Pancreas (tissue), 10 donors: ENCODE measurements around the gene PABPN1L. TPM values are rescaled to one million over a fixed set of nuclear protein-coding genes. Genes with fewer than 3 reads are reported as not detected.

Experiments
- ATAC-seq, 4 donors: fragments of 200-7000 bp; cut with Tn5 transposase; one replicate each; pipeline versions ENCODE4 v1.8.0 to v1.9.1; 2020; ENCODE audit warnings: mild to moderate bottlenecking in 4 of 4, moderate library complexity in 4 of 4
- DNase-seq, 6 donors: peaks; one replicate each; pipeline ENCODE4 v3.0.0-alpha.2; 2020
- FAIRE-seq: peaks from 2 replicates; lab custom pipeline; 2012; peaks lifted over from hg19 to GRCh38; lab: Jason Lieb, UNC
- H3K27ac ChIP-seq, 4 donors: fragments of 200-600 bp; sonication (generic); 1 replicate in 3 of 4; 2 replicates in 1 of 4; pipeline versions ENCODE4 v1.5.0 to v1.8.0; 2020
- H3K27me3 ChIP-seq, 4 donors: fragments of 200-600 bp; one replicate each; pipeline ENCODE4 v1.8.0; 2021
- H3K36me3 ChIP-seq, 3 donors: fragments of 200-600 bp; sonication (generic) in 1 of 3; one replicate each; pipeline versions ENCODE4 v1.5.0 to v1.8.0; 2020 to 2021
- H3K4me1 ChIP-seq, 3 donors: fragments of 200-600 bp; one replicate each; pipeline ENCODE4 v1.8.0; 2021
- H3K4me3 ChIP-seq, 4 donors: fragments of 200-600 bp; sonication (generic) in 2 of 4; one replicate each; pipeline versions ENCODE4 v1.5.0 to v1.8.0; 2020 to 2021
- H3K9me3 ChIP-seq, 4 donors: fragments of 200-600 bp; one replicate each; pipeline ENCODE4 v1.8.0; 2021
- WGBS, 2 donors: extraction: QIAGEN DNeasy Blood & Tissue Kit; methylation state at CpG; one replicate each; pipeline ENCODE4 v1.1.7; 2013; 5-methylcytosine and 5-hydroxymethylcytosine counted together
- intact Hi-C, 3 donors: fragments of 100-400 bp; cut with DNase I; formaldehyde crosslinking; loops; one replicate each; pipeline versions ENCODE4 v1.11.1 to v1.14.2; 2022
- polyA plus RNA-seq, 2 donors: library from polyadenylated mRNA; stranded (reverse); fragments of 200-250 nt; gene quantifications; one replicate each; pipeline ENCODE4 v1.2.3, GENCODE V29; 2013
- total RNA-seq, 6 donors: library from RNA; stranded (reverse); fragmentation: NEBNext Ultra II Directional in 4 of 6; extraction: Animal tissue kit (Norgen Biotek cat#: 25700) in 4 of 6; gene quantifications; one replicate each; pipeline versions ENCODE4 v1.2.1 to v1.2.4, GENCODE V29; 2021 to 2023
- TF ChIP-seq, protein P1 (sequence below), 4 donors: fragments of 200-600 bp; sonication (generic) in 3 of 4; IDR thresholded peaks; one replicate each; pipeline versions ENCODE4 v1.5.0 to v1.8.0; 2021; ENCODE audit warnings: antibody characterized with exemption in 4 of 4
- donor health status: healthy with polysubstance abuse.
- donor health status: DM: no; HTN: no; CAD: no; lungs with moderate emphysema.
- donor health status: DM: no; HTN: no; CAD: no.
- donor health status: control.
- donor health status: control.
- donor health status: Bipolar disorder and iron deficiency.
- donor health status: DM: yes; HTN: yes; CAD: no.
- donor health status: DM: no; HTN: no; CAD: no.
- donor health status: DM: no; HTN: no; CAD: no.
- donor health status: DM: yes; HTN: yes; CAD: no.

Gene PABPN1L
- total and polyA plus RNA-seq, 8 donors = 0.23 to 0.65 (median 0.35) TPM; not detected in 3

DNA sequence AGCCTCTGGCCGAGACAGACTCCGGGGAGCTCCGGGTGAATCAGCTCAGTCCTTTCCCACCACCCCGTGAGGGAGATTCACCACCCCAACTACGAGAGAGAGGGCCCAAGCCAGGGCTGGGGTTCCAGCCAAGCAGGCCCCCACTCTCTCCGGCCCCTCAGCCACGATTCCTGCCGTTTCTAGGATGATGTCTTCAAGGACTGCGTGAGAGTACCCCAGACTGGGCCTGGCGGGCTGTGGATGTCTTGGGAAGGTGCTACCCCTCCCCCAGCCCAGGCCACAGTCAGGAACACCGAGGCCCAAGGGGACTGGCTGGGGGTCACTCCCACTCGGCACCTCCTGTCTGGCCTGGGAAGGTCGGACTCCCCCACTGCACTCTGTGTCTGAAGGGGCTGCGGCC lies 21.6 kb upstream of the PABPN1L start:
- intact Hi-C loops = no loop called here
- H3K27me3 ChIP-seq = no peaks in the 10 kb centered on the region
- H3K4me1 ChIP-seq = no peaks in the 10 kb centered on the region
- DNase-seq = no peak
- no peak overlapping the region for H3K27ac ChIP-seq
- H3K9me3 ChIP-seq = no peaks in the 10 kb centered on the region
- H3K36me3 ChIP-seq = peaks cover 0 to 15% (median 0%) of the 10 kb centered on the region in 3 donors
- H3K4me3 ChIP-seq = no peak overlapping the region
- 81 to 86% methylated on average over 11 to 14 of the region's 14 CpGs for WGBS, 2 donors
- TF ChIP-seq, protein P1, sequence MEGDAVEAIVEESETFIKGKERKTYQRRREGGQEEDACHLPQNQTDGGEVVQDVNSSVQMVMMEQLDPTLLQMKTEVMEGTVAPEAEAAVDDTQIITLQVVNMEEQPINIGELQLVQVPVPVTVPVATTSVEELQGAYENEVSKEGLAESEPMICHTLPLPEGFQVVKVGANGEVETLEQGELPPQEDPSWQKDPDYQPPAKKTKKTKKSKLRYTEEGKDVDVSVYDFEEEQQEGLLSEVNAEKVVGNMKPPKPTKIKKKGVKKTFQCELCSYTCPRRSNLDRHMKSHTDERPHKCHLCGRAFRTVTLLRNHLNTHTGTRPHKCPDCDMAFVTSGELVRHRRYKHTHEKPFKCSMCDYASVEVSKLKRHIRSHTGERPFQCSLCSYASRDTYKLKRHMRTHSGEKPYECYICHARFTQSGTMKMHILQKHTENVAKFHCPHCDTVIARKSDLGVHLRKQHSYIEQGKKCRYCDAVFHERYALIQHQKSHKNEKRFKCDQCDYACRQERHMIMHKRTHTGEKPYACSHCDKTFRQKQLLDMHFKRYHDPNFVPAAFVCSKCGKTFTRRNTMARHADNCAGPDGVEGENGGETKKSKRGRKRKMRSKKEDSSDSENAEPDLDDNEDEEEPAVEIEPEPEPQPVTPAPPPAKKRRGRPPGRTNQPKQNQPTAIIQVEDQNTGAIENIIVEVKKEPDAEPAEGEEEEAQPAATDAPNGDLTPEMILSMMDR (IDR thresholded peaks at IDR 0.05) = no peak
- FAIRE-seq = no peak
- no peak for ATAC-seq

DNA sequence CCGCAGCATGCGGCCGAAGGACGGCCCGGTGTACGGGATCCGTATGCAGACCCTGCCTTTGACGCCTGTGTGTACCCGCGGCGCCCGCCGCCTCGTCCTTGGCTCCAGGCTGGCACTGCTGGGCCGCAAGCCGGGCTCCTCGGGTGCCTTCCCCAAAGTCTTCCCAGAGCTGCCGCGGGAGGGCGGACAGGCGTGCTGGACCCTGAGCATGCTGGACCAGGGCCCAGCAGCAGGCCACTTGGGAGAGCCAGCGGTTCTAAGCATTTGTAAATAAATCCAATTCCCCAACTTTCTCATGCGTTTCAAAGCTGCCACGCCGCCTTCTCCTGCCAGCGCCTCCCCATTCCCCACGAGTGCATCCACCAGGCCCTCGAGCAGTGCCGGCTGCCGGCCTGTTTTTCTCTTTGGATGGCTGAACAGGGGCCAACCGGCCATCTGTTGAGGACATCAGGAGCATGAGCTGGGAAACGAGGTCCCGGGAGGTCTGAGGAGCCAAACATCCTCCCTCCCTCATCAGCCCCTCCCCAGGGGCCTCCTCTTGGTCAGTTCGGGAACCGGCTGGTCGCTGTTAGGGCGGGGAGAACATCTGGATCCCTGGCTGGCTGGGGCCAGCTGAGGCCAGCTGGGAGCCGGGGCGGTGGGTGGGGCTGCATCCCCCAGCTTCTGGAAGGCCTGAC lies 20.5 kb upstream of the PABPN1L start:
- no peaks in the 10 kb centered on the region for H3K27me3 ChIP-seq
- FAIRE-seq (no peak), DNase-seq (peak in 2 of 6 donors; percentile 30 to 32), ATAC-seq (peak in 2 of 4 donors; percentile 23 to 36)
- TF ChIP-seq, protein P1 (IDR thresholded peaks at IDR 0.05) = no peak
- H3K4me3 ChIP-seq = no peak overlapping the region
- H3K4me1 ChIP-seq = no peaks in the 10 kb centered on the region
- peaks cover 0 to 21% (median 0%) of the 10 kb centered on the region in 3 donors for H3K36me3 ChIP-seq
- WGBS, 2 donors = 82 to 85% methylated on average over 39 of the region's 39 CpGs
- intact Hi-C loops = no loop called here
- no peak overlapping the region for H3K27ac ChIP-seq
- no peaks in the 10 kb centered on the region for H3K9me3 ChIP-seq

DNA sequence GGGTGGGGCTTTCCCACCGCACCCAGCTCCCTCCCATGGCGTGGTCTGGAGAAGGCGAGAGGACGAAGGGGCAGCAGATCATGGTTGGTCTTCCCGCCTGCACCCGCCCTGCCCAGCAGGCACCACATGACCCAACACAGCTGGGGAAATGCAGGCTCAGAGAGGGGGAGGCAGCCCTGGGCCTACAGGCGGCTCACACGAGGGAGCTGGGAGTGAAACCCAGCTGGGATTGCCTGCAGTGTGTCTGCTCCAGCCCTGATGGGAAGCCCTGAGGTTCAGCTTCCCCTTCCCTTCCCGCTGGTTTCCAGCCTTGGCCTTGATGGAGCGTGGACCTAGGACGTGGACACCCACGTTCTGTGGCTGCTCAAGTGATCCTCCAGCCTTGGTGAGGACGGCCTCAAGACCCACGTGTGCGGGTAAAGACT lies 20.0 kb upstream of the PABPN1L start:
- Histone ChIP-seq H3K27me3 (no peaks in the 10 kb centered on the region), H3K27ac (no peak overlapping the region), H3K9me3 (no peaks in the 10 kb centered on the region), H3K4me3 (no peak overlapping the region), H3K4me1 (no peaks in the 10 kb centered on the region), H3K36me3 (peaks cover 0 to 21% (median 0%) of the 10 kb centered on the region in 3 donors)
- TF ChIP-seq, protein P1 (IDR thresholded peaks at IDR 0.05) = no peak
- FAIRE-seq (no peak), ATAC-seq (no peak), DNase-seq (no peak)
- 86 to 92% methylated on average over 14 to 15 of the region's 15 CpGs for WGBS, 2 donors
- intact Hi-C loops = no loop called here

DNA sequence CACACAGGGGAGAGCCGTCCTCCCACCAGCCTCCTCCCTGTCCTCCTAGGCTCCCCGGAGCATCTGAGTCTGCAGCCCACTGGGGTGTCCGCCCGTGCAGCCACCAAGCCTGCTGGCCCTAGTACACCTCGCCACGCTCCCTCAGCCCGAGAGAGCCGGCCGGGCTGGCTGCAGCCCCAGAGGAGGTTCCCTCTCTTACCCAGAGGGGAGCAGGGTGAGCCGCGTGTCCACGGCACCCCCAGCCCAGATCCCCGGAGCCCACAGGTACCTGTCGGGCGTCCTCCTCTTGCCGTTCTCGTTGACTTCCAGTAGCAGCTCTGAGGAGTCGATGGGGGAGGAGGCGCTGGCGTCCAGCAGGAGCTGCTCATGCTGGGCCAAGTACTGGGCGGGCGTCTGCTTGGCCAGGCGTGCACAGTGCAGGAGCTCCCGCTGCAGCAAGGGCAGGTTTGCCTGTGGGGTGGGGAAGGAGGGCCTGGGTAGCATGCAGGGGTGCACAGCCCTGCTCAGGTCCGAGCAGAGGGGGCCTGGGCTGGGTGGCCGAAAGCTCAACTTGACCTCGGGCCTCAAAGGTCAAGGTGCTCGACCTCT lies 19.3 kb upstream of the PABPN1L start:
- Histone ChIP-seq H3K4me3 (no peak overlapping the region), H3K27me3 (no peaks in the 10 kb centered on the region), H3K9me3 (no peaks in the 10 kb centered on the region), H3K4me1 (no peaks in the 10 kb centered on the region), H3K27ac (no peak overlapping the region), H3K36me3 (peaks cover 0 to 21% (median 0%) of the 10 kb centered on the region in 3 donors)
- DNase-seq (no peak), ATAC-seq (no peak), FAIRE-seq (no peak)
- intact Hi-C loops = no loop called here
- TF ChIP-seq, protein P1 (IDR thresholded peaks at IDR 0.05) = no peak
- WGBS, 2 donors = 90 to 95% methylated on average over 28 of the region's 28 CpGs
